Fibroblast of skin of right biceps (primary cell): ENCODE measurements around the gene SH3BP2.

Source experiments
- DNase-seq: peaks from one replicate; pipeline ENCODE4 v3.0.0-alpha.2; 2013

Gene SH3BP2

GRCh38 chr4:2887343-2887742, 94.5 kb downstream of the SH3BP2 start:
- DNase-seq, result no peak

DNA sequence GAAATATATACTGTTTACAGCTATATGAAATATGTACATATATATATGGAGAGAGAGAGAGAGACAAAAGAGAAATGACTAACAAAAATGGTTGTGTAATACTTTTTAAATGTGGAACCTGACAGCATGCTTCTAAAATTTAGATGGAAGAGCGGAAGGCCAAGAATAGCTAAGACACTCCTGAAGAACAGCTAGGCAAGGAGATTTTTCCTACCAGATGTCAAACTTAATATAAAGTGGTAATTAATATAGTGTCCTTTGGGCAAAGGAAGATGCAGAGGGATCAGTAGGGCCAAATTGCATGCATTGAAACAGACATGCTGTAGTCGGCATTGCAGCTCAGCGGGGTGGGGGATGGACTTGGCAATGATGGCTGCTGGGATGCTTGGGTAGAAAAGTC, 96.0 kb downstream of the SH3BP2 start:
- DNase-seq, result peak; percentile 30
